Subcutaneous abdominal adipose tissue (tissue), 5 donors: ENCODE results near the gene TAS2R39.
"Not testable (repeated sequence)": the region's sequence is repeated elsewhere in the genome, so short reads cannot be mapped to it uniquely, and the experiment has no call there.

Experiments
- H3K27ac ChIP-seq: one replicate; pipeline ENCODE4 v1.7.0; 2013; ENCODE audit warnings: low read depth, mild to moderate bottlenecking, inconsistent platforms, low read length, moderate library complexity
- H3K27me3 ChIP-seq, 5 donors: one replicate each; pipeline ENCODE4 v1.7.0; 2013; ENCODE audit warnings: low read length in 5 of 5, inconsistent platforms in 1 of 5; ENCODE audit not compliant: control insufficient read depth in 5 of 5, insufficient read depth in 4 of 5
- H3K36me3 ChIP-seq, 5 donors: one replicate each; pipeline ENCODE4 v1.7.0; 2013; ENCODE audit warnings: low read length in 5 of 5; ENCODE audit not compliant: control insufficient read depth in 5 of 5, insufficient read depth in 5 of 5
- H3K4me1 ChIP-seq, 5 donors: one replicate each; pipeline ENCODE4 v1.7.0; 2013; ENCODE audit warnings: low read length in 5 of 5, mild to moderate bottlenecking in 3 of 5, moderate library complexity in 1 of 5; ENCODE audit not compliant: control insufficient read depth in 5 of 5, insufficient read depth in 5 of 5
- H3K4me3 ChIP-seq, 5 donors: one replicate each; pipeline ENCODE4 v1.7.0; 2013; ENCODE audit warnings: low read length in 5 of 5, low read depth in 1 of 5
- H3K9ac ChIP-seq, 5 donors: one replicate each; pipeline ENCODE4 v1.7.0; 2013; ENCODE audit warnings: low read length in 5 of 5, mild to moderate bottlenecking in 4 of 5, moderate library complexity in 3 of 5
- H3K9me3 ChIP-seq, 5 donors: one replicate each; pipeline ENCODE4 v1.7.0; 2013; ENCODE audit warnings: low read length in 5 of 5; ENCODE audit not compliant: control insufficient read depth in 5 of 5
- donor health status: healthy.
- donor health status: healthy.
- donor health status: healthy.
- donor health status: healthy.
- donor health status: healthy.

The TAS2R39 gene

GRCh38 chr7:143183024-143183423, at the start of gene TAS2R39:
Gene TAS2R39, plus strand, starts transcription at chr7:143183419. Its CDS starts 0 bp downstream, at chr7:143183419.
- Histone ChIP-seq H3K9ac (no peak within 1 kb of the TSS), H3K4me3 (no peak within 1 kb of the TSS), H3K27me3 (no peaks in the 10 kb centered on the region), H3K36me3 (no peaks in the 10 kb centered on the region), H3K27ac (no peak within 1 kb of the TSS), H3K9me3 (peaks cover 0 to 6% (median 0%) of the 10 kb centered on the region in 5 donors), H3K4me1 (no peaks in the 10 kb centered on the region)

GRCh38 chr7:143147070-143147469, 36.1 kb upstream of the TAS2R39 start:
- H3K27me3 ChIP-seq = no peaks in the 10 kb centered on the region
- H3K9ac ChIP-seq = no peak overlapping the region
- no peaks in the 10 kb centered on the region for H3K36me3 ChIP-seq
- no peaks in the 10 kb centered on the region for H3K4me1 ChIP-seq
- peaks cover 0 to 5% (median 0%) of the 10 kb centered on the region in 5 donors for H3K9me3 ChIP-seq
- H3K4me3 ChIP-seq = no peak overlapping the region
- no peak overlapping the region for H3K27ac ChIP-seq

- H3K4me3 ChIP-seq = no peak overlapping the region
- H3K9ac ChIP-seq = no peak overlapping the region
- no peak overlapping the region for H3K27ac ChIP-seq
- no peaks in the 10 kb centered on the region for H3K27me3 ChIP-seq
- H3K36me3 ChIP-seq = no peaks in the 10 kb centered on the region
- H3K9me3 ChIP-seq = peaks cover 0 to 5% (median 0%) of the 10 kb centered on the region in 5 donors
- no peaks in the 10 kb centered on the region for H3K4me1 ChIP-seq
Observed at GRCh38 chr7:143148050-143148449, 35.2 kb upstream of the TAS2R39 start.

- H3K9ac ChIP-seq = no peak overlapping the region
- no peaks in the 10 kb centered on the region for H3K4me1 ChIP-seq
- no peaks in the 10 kb centered on the region for H3K36me3 ChIP-seq
- H3K27me3 ChIP-seq = no peaks in the 10 kb centered on the region
- no peak overlapping the region for H3K4me3 ChIP-seq
- H3K27ac ChIP-seq = no peak overlapping the region
- peaks cover 0 to 5% (median 0%) of the 10 kb centered on the region in 5 donors for H3K9me3 ChIP-seq
Observed at GRCh38 chr7:143148651-143149050, 34.6 kb upstream of the TAS2R39 start.

- not testable (repeated sequence) for H3K9ac ChIP-seq, H3K4me1 ChIP-seq, H3K27me3 ChIP-seq, H3K9me3 ChIP-seq, H3K27ac ChIP-seq, H3K4me3 ChIP-seq, H3K36me3 ChIP-seq
Observed at GRCh38 chr7:143150696-143151095, 32.5 kb upstream of the TAS2R39 start.

GRCh38 chr7:143158617-143159016, 24.6 kb upstream of the TAS2R39 start:
- H3K27ac ChIP-seq, H3K4me3 ChIP-seq, H3K9me3 ChIP-seq, H3K9ac ChIP-seq, H3K36me3 ChIP-seq, H3K27me3 ChIP-seq, H3K4me1 ChIP-seq: not testable (repeated sequence)

GRCh38 chr7:143171697-143172096, 11.5 kb upstream of the TAS2R39 start:
- Histone ChIP-seq H3K4me1 (peaks cover 0 to 4% (median 2%) of the 10 kb centered on the region in 5 donors), H3K9me3 (peaks cover 0 to 2% (median 0%) of the 10 kb centered on the region in 5 donors), H3K4me3 (no peak overlapping the region), H3K9ac (no peak overlapping the region), H3K27ac (no peak overlapping the region), H3K27me3 (no peaks in the 10 kb centered on the region), H3K36me3 (no peaks in the 10 kb centered on the region)

GRCh38 chr7:143172354-143172753, 10.9 kb upstream of the TAS2R39 start:
- no peak overlapping the region for H3K4me3 ChIP-seq
- H3K27ac ChIP-seq = no peak overlapping the region
- no peaks in the 10 kb centered on the region for H3K36me3 ChIP-seq
- H3K27me3 ChIP-seq = no peaks in the 10 kb centered on the region
- H3K9ac ChIP-seq = no peak overlapping the region
- peaks cover 0 to 5% (median 0%) of the 10 kb centered on the region in 5 donors for H3K9me3 ChIP-seq
- peaks cover 0 to 4% (median 2%) of the 10 kb centered on the region in 5 donors for H3K4me1 ChIP-seq

GRCh38 chr7:143176128-143176527, 7.1 kb upstream of the TAS2R39 start:
- Histone ChIP-seq H3K27ac (no peak overlapping the region), H3K4me1 (peaks cover 0 to 4% (median 2%) of the 10 kb centered on the region in 5 donors), H3K27me3 (no peaks in the 10 kb centered on the region), H3K4me3 (no peak overlapping the region), H3K9ac (no peak overlapping the region), H3K36me3 (no peaks in the 10 kb centered on the region), H3K9me3 (peaks cover 0 to 15% (median 6%) of the 10 kb centered on the region in 5 donors)

- no peak overlapping the region for H3K4me3 ChIP-seq
- no peak overlapping the region for H3K27ac ChIP-seq
- H3K36me3 ChIP-seq = no peaks in the 10 kb centered on the region
- H3K9me3 ChIP-seq = peaks cover 0 to 15% (median 6%) of the 10 kb centered on the region in 5 donors
- no peak overlapping the region for H3K9ac ChIP-seq
- no peaks in the 10 kb centered on the region for H3K27me3 ChIP-seq
- H3K4me1 ChIP-seq = no peaks in the 10 kb centered on the region
Observed at GRCh38 chr7:143177374-143178119, 5.7 kb upstream of the TAS2R39 start.
